GM12864 (cell line): ENCODE data around the gene GRB7.
A peak's percentile ranks its signal among the peaks of the same experiment; 100 is the strongest.
"Not testable (repeated sequence)": the region's sequence is repeated elsewhere in the genome, so short reads cannot be mapped to it uniquely, and the experiment has no call there.

Experiments used
- DNase-seq: peaks from one replicate; pipeline ENCODE4 v3.0.0-alpha.2; 2011; ENCODE audit warnings: low read depth
- H3K4me3 ChIP-seq: 2 replicates; pipeline ENCODE4 v1.5.1; 2011; ENCODE audit warnings: mild to moderate bottlenecking, low read depth, low read length, control low read depth
- TF ChIP-seq, protein P1 (sequence below): IDR thresholded peaks from 2 replicates; pipeline ENCODE4 v1.5.1; 2011; ENCODE audit warnings: low read depth, mild to moderate bottlenecking, moderate library complexity, low read length, control low read depth, inconsistent platforms; ENCODE audit errors: missing control alignments

GRB7 gene

DNA sequence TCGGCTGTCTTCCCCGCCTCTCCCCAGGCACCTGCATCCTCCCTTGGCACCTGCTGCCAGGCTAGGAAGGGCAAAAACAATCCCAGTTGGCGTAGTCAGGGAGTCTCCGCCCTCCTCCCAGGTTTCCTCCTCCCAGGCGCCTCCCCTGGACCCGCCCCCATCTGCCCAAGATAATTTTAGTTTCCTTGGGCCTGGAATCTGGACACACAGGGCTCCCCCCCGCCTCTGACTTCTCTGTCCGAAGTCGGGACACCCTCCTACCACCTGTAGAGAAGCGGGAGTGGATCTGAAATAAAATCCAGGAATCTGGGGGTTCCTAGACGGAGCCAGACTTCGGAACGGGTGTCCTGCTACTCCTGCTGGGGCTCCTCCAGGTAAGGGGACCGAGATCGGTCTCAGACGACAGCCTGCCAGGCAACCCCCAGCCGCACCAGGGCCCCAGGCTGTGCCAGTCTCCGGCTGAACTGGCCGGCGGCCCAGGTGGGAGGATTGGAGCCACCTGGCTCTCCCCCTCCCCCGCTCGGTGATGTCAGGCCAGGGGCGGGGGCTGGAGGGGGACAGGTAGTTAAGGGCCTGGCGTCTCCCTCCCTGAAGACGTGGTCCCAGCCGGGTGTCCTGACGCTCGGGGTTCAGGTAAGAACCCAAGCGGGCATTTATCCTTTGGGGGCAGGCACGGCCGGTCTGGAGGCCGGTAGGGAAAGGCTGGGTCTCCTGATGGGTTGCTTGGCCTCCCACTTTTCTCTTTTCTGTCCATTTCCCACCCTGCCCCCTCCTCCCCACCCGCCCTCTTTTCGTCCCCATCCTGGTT is at the start of gene GRB7:
Gene GRB7, plus strand, starts transcription at position 179 of the 808 bp plus-strand sequence. CDS start 4,364 bp downstream, outside the sequence.
- TF ChIP-seq, protein P1, sequence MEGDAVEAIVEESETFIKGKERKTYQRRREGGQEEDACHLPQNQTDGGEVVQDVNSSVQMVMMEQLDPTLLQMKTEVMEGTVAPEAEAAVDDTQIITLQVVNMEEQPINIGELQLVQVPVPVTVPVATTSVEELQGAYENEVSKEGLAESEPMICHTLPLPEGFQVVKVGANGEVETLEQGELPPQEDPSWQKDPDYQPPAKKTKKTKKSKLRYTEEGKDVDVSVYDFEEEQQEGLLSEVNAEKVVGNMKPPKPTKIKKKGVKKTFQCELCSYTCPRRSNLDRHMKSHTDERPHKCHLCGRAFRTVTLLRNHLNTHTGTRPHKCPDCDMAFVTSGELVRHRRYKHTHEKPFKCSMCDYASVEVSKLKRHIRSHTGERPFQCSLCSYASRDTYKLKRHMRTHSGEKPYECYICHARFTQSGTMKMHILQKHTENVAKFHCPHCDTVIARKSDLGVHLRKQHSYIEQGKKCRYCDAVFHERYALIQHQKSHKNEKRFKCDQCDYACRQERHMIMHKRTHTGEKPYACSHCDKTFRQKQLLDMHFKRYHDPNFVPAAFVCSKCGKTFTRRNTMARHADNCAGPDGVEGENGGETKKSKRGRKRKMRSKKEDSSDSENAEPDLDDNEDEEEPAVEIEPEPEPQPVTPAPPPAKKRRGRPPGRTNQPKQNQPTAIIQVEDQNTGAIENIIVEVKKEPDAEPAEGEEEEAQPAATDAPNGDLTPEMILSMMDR = no peak
- no peak for DNase-seq
- H3K4me3 ChIP-seq = no peak within 1 kb of the TSS

- no peak for DNase-seq
- TF ChIP-seq, protein P1 = no peak
- peak overlapping the region; percentile 65 for H3K4me3 ChIP-seq
Measured at GRCh38 chr17:39688475-39688835, 49.3 kb upstream of the GRB7 start.

GRCh38 chr17:39688945-39689344 is 48.8 kb upstream of the GRB7 start:
- TF ChIP-seq, protein P1 = no peak
- peak overlapping the region; percentile 65; the same call in 1 of the 2 replicates for H3K4me3 ChIP-seq
- no peak for DNase-seq

- TF ChIP-seq, protein P1 = no peak
- H3K4me3 ChIP-seq = no peak overlapping the region
- DNase-seq = no peak
Measured at GRCh38 chr17:39694593-39694992, 43.1 kb upstream of the GRB7 start.

DNA sequence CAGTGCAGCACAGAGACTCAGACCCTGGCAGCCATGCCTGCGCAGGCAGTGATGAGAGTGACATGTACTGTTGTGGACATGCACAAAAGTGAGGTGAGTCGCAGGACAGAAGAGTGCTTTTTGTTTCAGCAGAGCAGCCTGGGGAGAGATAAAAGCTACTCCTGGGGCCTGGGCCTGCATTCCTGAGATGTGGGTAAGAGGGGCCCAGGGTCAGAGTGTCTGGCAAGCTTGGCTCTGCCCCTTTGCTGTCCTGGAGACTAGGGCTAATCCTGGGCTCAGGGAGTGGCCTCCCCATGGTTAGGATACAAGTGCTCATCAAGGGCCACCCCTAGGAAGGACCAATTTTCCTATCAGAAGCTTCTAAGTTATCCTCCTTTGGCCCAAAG is 42.7 kb upstream of the GRB7 start:
- TF ChIP-seq, protein P1 = no peak
- no peak for DNase-seq
- no peak overlapping the region for H3K4me3 ChIP-seq

DNA sequence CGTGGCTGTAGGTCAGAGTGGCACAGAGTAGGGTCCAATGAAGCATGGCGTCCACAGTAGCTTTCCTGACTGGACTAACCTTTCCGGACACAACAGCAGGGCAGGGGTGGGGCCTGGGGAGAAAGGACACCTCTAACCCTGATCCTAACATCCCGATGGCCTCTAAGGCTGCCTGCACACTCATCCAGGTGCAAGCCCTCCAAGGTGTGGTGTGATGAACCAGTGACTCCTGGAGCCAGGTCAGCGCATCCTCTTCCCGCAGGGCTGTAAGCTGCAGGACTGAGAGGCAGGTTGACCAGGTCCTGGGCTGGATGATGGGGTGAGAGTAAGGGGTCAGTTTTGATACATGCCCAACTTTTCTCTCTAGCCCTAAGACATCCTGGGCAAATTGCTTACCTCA is 41.0 kb upstream of the GRB7 start:
- TF ChIP-seq, protein P1 = no peak
- DNase-seq = no peak
- no peak overlapping the region for H3K4me3 ChIP-seq

DNA sequence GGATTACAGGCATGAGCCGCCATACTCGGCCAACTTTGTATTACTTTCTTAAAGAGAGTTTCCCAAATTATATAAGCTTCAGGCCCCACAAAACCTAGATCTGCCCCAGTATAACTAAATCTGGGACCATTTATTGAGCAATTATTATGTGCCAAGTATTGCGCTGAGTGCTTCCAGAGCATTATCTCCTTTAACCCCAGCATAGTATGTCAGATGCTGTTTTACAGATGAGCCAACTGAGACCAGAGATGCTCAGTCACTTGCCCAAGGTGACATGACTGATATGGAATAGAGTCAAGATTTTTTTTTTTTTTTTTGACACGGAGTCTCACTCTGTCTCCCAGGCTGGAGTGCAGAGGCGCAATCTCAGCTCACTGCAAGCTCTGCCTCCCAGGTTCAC is 39.8 kb upstream of the GRB7 start:
- no peak for DNase-seq
- no peak overlapping the region for H3K4me3 ChIP-seq
- TF ChIP-seq, protein P1 = no peak

DNA sequence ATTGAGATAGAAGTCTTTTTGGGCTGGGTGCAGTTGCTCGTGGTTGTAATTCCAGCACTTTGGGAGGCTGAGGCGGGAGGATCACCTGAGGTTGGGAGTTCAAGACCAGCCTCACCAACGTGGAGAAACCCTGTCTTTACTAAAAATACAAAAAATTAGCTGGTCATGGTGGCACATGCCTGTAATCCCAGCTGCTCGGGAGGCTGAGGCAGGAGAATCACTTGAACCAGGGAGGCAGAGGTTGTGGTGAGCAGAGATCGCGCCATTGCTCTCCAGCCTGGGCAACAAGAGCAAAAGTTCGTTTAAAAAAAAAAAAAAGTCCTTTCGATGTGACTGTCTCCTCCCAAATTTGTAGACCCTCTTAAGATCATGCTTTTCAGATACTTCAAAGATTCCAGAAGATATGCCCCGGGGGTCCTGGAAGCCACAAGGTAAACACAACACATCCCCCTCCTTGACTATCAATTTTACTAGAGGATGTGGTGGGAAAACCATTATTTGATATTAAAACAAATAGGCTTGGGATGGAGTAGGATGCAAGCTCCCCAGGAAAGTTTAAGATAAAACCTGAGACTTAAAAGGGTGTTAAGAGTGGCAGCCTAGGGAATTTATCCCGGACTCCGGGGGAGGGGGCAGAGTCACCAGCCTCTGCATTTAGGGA is 38.5 kb upstream of the GRB7 start:
- H3K4me3 ChIP-seq = not testable (repeated sequence)

More for the DNA sequence above, 38.5 kb upstream of the GRB7 start:
- not testable (repeated sequence) for DNase-seq
